Thyroid gland (tissue), 4 donors: Measurements from ENCODE around the gene MNT.

Source experiments
- CTCF ChIP-seq, 6 experiments: fragments of 200-600 bp in 3 of 6; fragments of 450-650 bp in 3 of 6; sonication (generic) in 3 of 6; IDR thresholded peaks; one replicate each; pipeline ENCODE4 v1.5.1; 2016 to 2019; ENCODE audit warnings: antibody characterized with exemption in 6 of 6, mild to moderate bottlenecking in 2 of 6, inconsistent platforms in 1 of 6, moderate library complexity in 1 of 6
- POLR2A ChIP-seq, 2 donors: fragments of 450-650 bp; IDR thresholded peaks; one replicate each; pipeline ENCODE4 v1.6.1; 2017; ENCODE audit warnings: antibody characterized with exemption in 2 of 2, mild to moderate bottlenecking in 2 of 2, moderate library complexity in 1 of 2

DNA sequence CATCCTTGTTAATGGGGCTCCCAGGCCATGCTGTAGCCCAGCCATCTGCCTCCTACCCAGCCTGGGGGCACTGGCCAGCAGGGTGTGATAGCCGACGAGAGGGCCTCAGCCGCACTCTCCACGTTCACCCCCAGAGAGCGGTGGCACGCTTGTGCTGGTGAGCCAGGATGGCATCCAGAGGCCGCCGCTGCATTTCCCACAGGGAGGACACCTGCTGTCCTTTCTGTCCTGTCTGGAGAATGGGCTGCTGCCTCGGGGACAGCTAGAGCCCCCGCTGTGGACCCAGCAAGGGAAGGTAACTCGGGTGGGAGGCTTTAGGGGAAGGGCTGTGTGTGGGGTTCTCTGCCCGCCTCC, 36.1 kb downstream of the MNT start:
- TF ChIP-seq POLR2A (IDR thresholded peaks at IDR 0.05) (no peak), CTCF (IDR thresholded peaks at IDR 0.05) (no peak)
